Hematopoietic multipotent progenitor cell treated with erythropoietin and hydrocortisone succinate and interleukin-3 and kit ligand, for 17 days (in vitro differentiated cells): ENCODE results near the gene ATAD3A.
"Not testable (repeated sequence)": the region's sequence is repeated elsewhere in the genome, so short reads cannot be mapped to it uniquely, and the experiment has no call there.

ENCODE experiments used
- DNase-seq: peaks from one replicate; pipeline ENCODE4 v3.0.0-alpha.2; 2015; ENCODE audit warnings: low spot score

ATAD3A gene

GRCh38 chr1:1523651-1524050 is 11.7 kb downstream of the ATAD3A start:
- not testable (repeated sequence) for DNase-seq

GRCh38 chr1:1524750-1525383 is 12.9 kb downstream of the ATAD3A start:
- not testable (repeated sequence) for DNase-seq

GRCh38 chr1:1526476-1526875 is 14.5 kb downstream of the ATAD3A start:
- DNase-seq = not testable (repeated sequence)

GRCh38 chr1:1527092-1527816 is 15.3 kb downstream of the ATAD3A start:
- DNase-seq = no peak

- no peak for DNase-seq
Observed at GRCh38 chr1:1528301-1529267, 16.6 kb downstream of the ATAD3A start.

- no peak for DNase-seq
Observed at GRCh38 chr1:1529321-1529720, 17.4 kb downstream of the ATAD3A start.

- no peak for DNase-seq
Observed at GRCh38 chr1:1529936-1530335, 18.0 kb downstream of the ATAD3A start.

GRCh38 chr1:1531947-1532346 is 20.0 kb downstream of the ATAD3A start:
- DNase-seq = no peak

- DNase-seq = not testable (repeated sequence)
Observed at GRCh38 chr1:1533176-1533893, 21.4 kb downstream of the ATAD3A start.

- DNase-seq = not testable (repeated sequence)
Observed at GRCh38 chr1:1533894-1534291, 21.9 kb downstream of the ATAD3A start.

GRCh38 chr1:1534401-1535154 is 22.6 kb downstream of the ATAD3A start:
- DNase-seq = no peak

GRCh38 chr1:1535201-1536018 is 23.4 kb downstream of the ATAD3A start:
- no peak for DNase-seq

GRCh38 chr1:1536019-1536937 is 24.3 kb downstream of the ATAD3A start:
- DNase-seq = no peak

- DNase-seq = no peak
Observed at GRCh38 chr1:1536938-1537546, 25.1 kb downstream of the ATAD3A start.

- DNase-seq = no peak
Observed at GRCh38 chr1:1537626-1538250, 25.8 kb downstream of the ATAD3A start.

- no peak for DNase-seq
Observed at GRCh38 chr1:1538334-1538733, 26.4 kb downstream of the ATAD3A start.

GRCh38 chr1:1538989-1539309 is 27.0 kb downstream of the ATAD3A start:
- DNase-seq = no peak

GRCh38 chr1:1539310-1540089 is 27.5 kb downstream of the ATAD3A start:
- DNase-seq = no peak
